GM12878 (cell line): ENCODE results near the gene METTL16. TPM values are rescaled to one million over a fixed set of nuclear protein-coding genes. Genes with fewer than 3 reads are reported as not detected.

Experiments used
- ATAC-seq: fragments of 200-7000 bp; cut with Tn5 transposase; 3 replicates; pipeline ENCODE4 v1.9.1; 2020; ENCODE audit warnings: mild to moderate bottlenecking, moderate library complexity
- BruUV-seq: library from RNA; stranded (reverse); fragments of 400-500 nt; replicated peaks from 2 replicates; lab custom pipeline; 2021; lab: Mats Ljungman, UMichigan
- CTCF ChIA-PET: fragments of 300-600 bp; sonication (Branson Sonifier 250); formaldehyde crosslinking; extraction: SDS; loops from one replicate; lab custom pipeline; 2021; ENCODE audit warnings: inconsistent platforms; lab: Yijun Ruan, JAX
- POLR2A ChIA-PET: fragments of 350-600 bp; formaldehyde crosslinking; extraction: SDS; loops from one replicate; lab custom pipeline; 2021; ENCODE audit warnings: inconsistent platforms; lab: Charles Lee
- RAD21 ChIA-PET: fragments of 300-600 bp; sonication (Branson Sonifier 250); formaldehyde crosslinking; loops from one replicate; lab custom pipeline; 2023; ENCODE audit warnings: antibody characterized with exemption; ENCODE audit not compliant: unreplicated experiment; lab: Charles Lee
- SMC1A ChIA-PET: fragments of 300-600 bp; sonication (Branson Sonifier 250); formaldehyde crosslinking; loops from one replicate; lab custom pipeline; 2023; ENCODE audit not compliant: unreplicated experiment, uncharacterized antibody; lab: Charles Lee
- DNase-seq: peaks from one replicate; pipeline ENCODE4 v3.0.0-alpha.2; 2011; ENCODE audit warnings: low read depth, low spot score
- FAIRE-seq: peaks from 3 replicates; lab custom pipeline; 2011; peaks lifted over from hg19 to GRCh38; lab: Jason Lieb, UNC
- H2AFZ ChIP-seq: 2 replicates; pipeline ENCODE4 v1.6.0; 2011; ENCODE audit warnings: low read depth, low read length, control low read depth; ENCODE audit not compliant: control insufficient read depth
- H3K27ac ChIP-seq: 2 replicates; pipeline ENCODE4 v1.5.1; 2011; ENCODE audit warnings: control low read depth; ENCODE audit not compliant: control insufficient read depth, insufficient read depth
- H3K27me3 ChIP-seq, 2 experiments: replicated peaks in 1 of 2; 2 replicates each; pipeline versions ENCODE4 v1.6.0 to v1.6.1; 2011; ENCODE audit warnings: low read length in 1 of 2; ENCODE audit not compliant: control insufficient read depth in 2 of 2, insufficient read depth in 2 of 2
- H3K36me3 ChIP-seq, 2 experiments: 2 replicates each; pipeline ENCODE4 v1.5.1; 2011; ENCODE audit warnings: low read length in 1 of 2; ENCODE audit not compliant: control insufficient read depth in 2 of 2, insufficient read depth in 2 of 2
- H3K4me1 ChIP-seq: 2 replicates; pipeline ENCODE4 v1.6.1; 2011; ENCODE audit warnings: mild to moderate bottlenecking, low read length, moderate library complexity, mixed read lengths; ENCODE audit not compliant: control insufficient read depth, insufficient read depth
- H3K4me2 ChIP-seq: 2 replicates; pipeline ENCODE4 v1.6.0; 2011; ENCODE audit warnings: control low read depth; ENCODE audit not compliant: control insufficient read depth, insufficient read depth
- H3K4me3 ChIP-seq: fragments of 200-600 bp; sonication (generic); 2 replicates; pipeline ENCODE4 v1.5.1; 2016
- H3K79me2 ChIP-seq: 2 replicates; pipeline ENCODE4 v1.6.0; 2011; ENCODE audit warnings: low read length; ENCODE audit not compliant: control insufficient read depth, insufficient read depth
- H3K9ac ChIP-seq: 2 replicates; pipeline ENCODE4 v1.8.0; 2011; ENCODE audit warnings: low read length, control low read depth, mixed read lengths; ENCODE audit not compliant: control insufficient read depth, insufficient read depth
- H3K9me3 ChIP-seq: replicated peaks from 3 replicates; pipeline ENCODE4 v1.5.1; 2011; ENCODE audit warnings: mild to moderate bottlenecking, low read length; ENCODE audit not compliant: control insufficient read depth, insufficient read depth
- H4K20me1 ChIP-seq: 2 replicates; pipeline ENCODE4 v1.6.0; 2011; ENCODE audit not compliant: control insufficient read depth, insufficient read depth
- ATF7 ChIP-seq: fragments of 450-650 bp; IDR thresholded peaks from 2 replicates; pipeline ENCODE4 v1.6.1; 2016; ENCODE audit warnings: low read depth, mild to moderate bottlenecking
- E2F8 ChIP-seq: fragments of 450-650 bp; IDR thresholded peaks from 2 replicates; pipeline ENCODE4 v1.6.1; 2018; ENCODE audit warnings: mild to moderate bottlenecking, low read depth, moderate library complexity; ENCODE audit not compliant: partially characterized antibody
- ELK1 ChIP-seq: IDR thresholded peaks from 2 replicates; pipeline ENCODE4 v1.6.1; 2012; ENCODE audit warnings: low read depth, low read length, improper control_type of control experiment
- PAX5 ChIP-seq: IDR thresholded peaks from 2 replicates; pipeline ENCODE4 v1.6.1; 2011; ENCODE audit warnings: low read depth, low read length, borderline replicate concordance
- PKNOX1 ChIP-seq: fragments of 450-650 bp; IDR thresholded peaks from 2 replicates; pipeline ENCODE4 v1.6.1; 2016; ENCODE audit warnings: mild to moderate bottlenecking
- RB1 ChIP-seq: fragments of 450-650 bp; formaldehyde crosslinking; IDR thresholded peaks from 2 replicates; pipeline ENCODE4 v1.6.1; 2017; ENCODE audit warnings: mild to moderate bottlenecking, borderline replicate concordance
- RCOR1 ChIP-seq: conservative IDR thresholded peaks from 2 replicates; pipeline ENCODE4 v1.6.1; 2012; ENCODE audit warnings: low read depth, low read length, improper control_type of control experiment
- RELB ChIP-seq: fragments of 450-650 bp; IDR thresholded peaks from 2 replicates; pipeline ENCODE4 v1.6.1; 2017; ENCODE audit warnings: low read depth, mild to moderate bottlenecking, moderate library complexity
- WGBS: methylation state at CpG from one replicate; pipeline ENCODE4 v1.1.6; 2016; ENCODE audit warnings: low lambda C conversion rate; ENCODE audit not compliant: insufficient replicate concordance, insufficient coverage; ENCODE audit errors: missing lambda C conversion rate; 5-methylcytosine and 5-hydroxymethylcytosine counted together
- in situ Hi-C: fragments of 300-500 bp; cut with MboI; formaldehyde crosslinking; loops from 9 replicates; pipeline ENCODE4 v1.14.3; 2018; ENCODE audit warnings: mixed read lengths
- intact Hi-C: fragments of 100-400 bp; cut with micrococcal nuclease; formaldehyde crosslinking; loops from one replicate; pipeline ENCODE4 v1.14.2; 2022; ENCODE audit not compliant: unreplicated experiment
- polyA plus RNA-seq, 11 experiments: library from polyadenylated mRNA; depleted of rRNA in 4 of 11; unstranded in 6 of 11; stranded (reverse) in 5 of 11; fragments of >200 nt; fragmentation: Nextera tagmentation in 4 of 11; fragmentation: Illumina TruSeq in 1 of 11; extraction: Ambion mirVana in 4 of 11; extraction: Trizol in 1 of 11; gene quantifications; 1 replicate in 1 of 11; 2 replicates in 10 of 11; pipeline versions ENCODE4 v1.2.1 to v1.2.3, GENCODE V29; 2011 to 2016; ENCODE audit warnings: inconsistent platforms in 2 of 11, missing spikeins in 2 of 11, low read depth in 1 of 11
- total RNA-seq, 4 experiments: library from RNA; depleted of rRNA in 3 of 4; stranded (reverse); fragments of >200 nt in 3 of 4; fragmentation: Illumina TruSeq in 1 of 4; extraction: Trizol in 1 of 4; gene quantifications; 2 replicates each; pipeline versions ENCODE4 v1.2.1 to v1.2.3, GENCODE V29; 2013 to 2021

METTL16 gene
- total and polyA plus RNA-seq, 10 of the 15 experiments (the other 5 are each of a cell fraction or from before 2014, with no cell fraction given) = 15.6 to 34.3 (median 23.7) TPM

- TF ChIP-seq PAX5 (peak; percentile 81; the same call in 1 of the 2 replicates), ATF7 (peak; percentile 73), RELB (peak; percentile 53; the same call in 1 of the 2 replicates), PKNOX1 (0 out of 2 replicates have a peak, but pooled peaks have one; percentile 9)
Observed at GRCh38 chr17:2489286-2489685, 22.4 kb downstream of the METTL16 start (continued).

- H3K27me3 ChIP-seq = no peaks in the 10 kb centered on the region
- no peaks in the 10 kb centered on the region; the same call in 2 of the 3 replicates for H3K9me3 ChIP-seq
- no peak overlapping the region for H3K4me2 ChIP-seq
- peaks cover 45% of the 10 kb centered on the region for H3K79me2 ChIP-seq
- H3K4me3 ChIP-seq = no peak overlapping the region
- ChIA-PET CTCF (interaction anchor here (1.4 to 1.5 kb wide), 3 partner anchors 30 to 187 kb away, joined by 3 to 6 read pairs (median 4); no protein-coding TSS in a partner anchor), SMC1A (no interaction called here), RAD21 (interaction anchor here (1.0 to 1.2 kb wide), 2 partner anchors 24 to 71 kb away, joined by 3 to 4 read pairs; partner anchors contain the start of gene METTL16), POLR2A (interaction anchor here (0.6 to 0.7 kb wide), 3 partner anchors 75 to 631 kb away, joined by 3 to 5 read pairs (median 5); no protein-coding TSS in a partner anchor)
- no peak for TF ChIP-seq ELK1
- no peak for TF ChIP-seq RCOR1
- TF ChIP-seq E2F8 = no peak
- no peak for TF ChIP-seq RB1
- peaks cover 15% of the 10 kb centered on the region for H3K4me1 ChIP-seq
- H3K27ac ChIP-seq = no peak overlapping the region
- 83% methylated on average over 6 of the region's 6 CpGs for WGBS
- no peak overlapping the region for H3K9ac ChIP-seq
- intact Hi-C loops = no loop called here
- FAIRE-seq = no peak
- no peak for ATAC-seq
- BruUV-seq = no TSS peak
- no peak for DNase-seq
- H4K20me1 ChIP-seq = no peaks in the 10 kb centered on the region
- in situ Hi-C loops = no loop called here
- no peaks in the 10 kb centered on the region for H3K36me3 ChIP-seq
- no peak overlapping the region for H2AFZ ChIP-seq
Observed at GRCh38 chr17:2487306-2487705, 24.4 kb downstream of the METTL16 start.
